ENCODE results near the gene BLTP3B.

DNA sequence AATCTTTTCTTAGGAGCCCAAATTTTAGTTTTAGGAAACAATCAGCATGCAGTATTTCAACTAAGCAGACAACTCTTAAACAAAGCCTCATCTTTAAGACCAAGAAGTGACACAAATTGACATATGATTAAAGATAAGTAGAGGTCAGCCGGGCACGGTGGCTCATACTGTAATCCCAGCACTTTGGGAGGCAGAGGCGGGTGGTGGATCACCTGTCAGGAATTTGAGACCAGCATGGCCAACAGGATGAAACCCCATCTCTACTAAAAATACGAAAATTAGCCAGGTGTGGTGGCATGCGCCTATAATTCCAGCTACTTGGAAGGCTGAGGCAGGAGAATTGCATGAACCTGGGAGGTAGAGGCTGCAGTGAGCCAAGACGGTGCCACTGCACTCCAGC is 35.8 kb downstream of the BLTP3B start:
- TF ChIP-seq POLR2A (IDR thresholded peaks at IDR 0.05) = no peak
- TF ChIP-seq, protein P1, sequence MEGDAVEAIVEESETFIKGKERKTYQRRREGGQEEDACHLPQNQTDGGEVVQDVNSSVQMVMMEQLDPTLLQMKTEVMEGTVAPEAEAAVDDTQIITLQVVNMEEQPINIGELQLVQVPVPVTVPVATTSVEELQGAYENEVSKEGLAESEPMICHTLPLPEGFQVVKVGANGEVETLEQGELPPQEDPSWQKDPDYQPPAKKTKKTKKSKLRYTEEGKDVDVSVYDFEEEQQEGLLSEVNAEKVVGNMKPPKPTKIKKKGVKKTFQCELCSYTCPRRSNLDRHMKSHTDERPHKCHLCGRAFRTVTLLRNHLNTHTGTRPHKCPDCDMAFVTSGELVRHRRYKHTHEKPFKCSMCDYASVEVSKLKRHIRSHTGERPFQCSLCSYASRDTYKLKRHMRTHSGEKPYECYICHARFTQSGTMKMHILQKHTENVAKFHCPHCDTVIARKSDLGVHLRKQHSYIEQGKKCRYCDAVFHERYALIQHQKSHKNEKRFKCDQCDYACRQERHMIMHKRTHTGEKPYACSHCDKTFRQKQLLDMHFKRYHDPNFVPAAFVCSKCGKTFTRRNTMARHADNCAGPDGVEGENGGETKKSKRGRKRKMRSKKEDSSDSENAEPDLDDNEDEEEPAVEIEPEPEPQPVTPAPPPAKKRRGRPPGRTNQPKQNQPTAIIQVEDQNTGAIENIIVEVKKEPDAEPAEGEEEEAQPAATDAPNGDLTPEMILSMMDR (IDR thresholded peaks at IDR 0.05) = no peak
